Lower lobe of right lung (tissue), 2 donors: ENCODE data around the gene LAMA2. TPM values are rescaled to one million over a fixed set of nuclear protein-coding genes. Genes with fewer than 3 reads are reported as not detected.

Experiments
- ATAC-seq, 2 donors: fragments of 200-7000 bp; cut with Tn5 transposase; one replicate each; pipeline ENCODE4 v1.9.1; 2020 to 2022; ENCODE audit warnings: mild to moderate bottlenecking in 2 of 2, moderate library complexity in 2 of 2
- DNase-seq: peaks from one replicate; pipeline ENCODE4 v3.0.0-alpha.2; 2020
- H3K27ac ChIP-seq: fragments of 200-600 bp; one replicate; pipeline ENCODE4 v1.8.0; 2022
- H3K27me3 ChIP-seq: fragments of 200-600 bp; one replicate; pipeline ENCODE4 v1.8.0; 2022; ENCODE audit warnings: low read depth
- H3K36me3 ChIP-seq: fragments of 200-600 bp; one replicate; pipeline ENCODE4 v1.8.0; 2022; ENCODE audit warnings: mild to moderate bottlenecking
- H3K4me1 ChIP-seq: fragments of 200-600 bp; one replicate; pipeline ENCODE4 v1.8.0; 2022
- H3K4me3 ChIP-seq: fragments of 200-600 bp; one replicate; pipeline ENCODE4 v1.8.0; 2022; ENCODE audit warnings: mild to moderate bottlenecking
- H3K9me3 ChIP-seq: fragments of 200-600 bp; one replicate; pipeline ENCODE4 v1.8.0; 2022
- CTCF ChIP-seq: fragments of 200-600 bp; IDR thresholded peaks from one replicate; pipeline ENCODE4 v1.8.0; 2022; ENCODE audit warnings: antibody characterized with exemption, mild to moderate bottlenecking
- intact Hi-C: fragments of 100-400 bp; cut with DNase I; formaldehyde crosslinking; loops from one replicate; pipeline ENCODE4 v1.11.0; 2022
- long read RNA-seq: library from polyadenylated mRNA; unstranded; transcript quantifications from one replicate; pipeline ENCODE4 v2.0.0, GENCODE V29; 2021
- total RNA-seq: library from RNA; stranded (reverse); fragmentation: NEBNext Ultra II Directional; extraction: Animal tissue kit (Norgen Biotek cat#: 25700); gene quantifications from one replicate; pipeline ENCODE4 v1.2.1, GENCODE V29; 2021
- donor health status: DM: no; HTN: yes; CAD: no; lungs with severe emphysema.

Gene LAMA2
- 49.6 TPM for total RNA-seq
- long read RNA-seq, partial matches to known transcripts = 11 of 17 reads
- long read RNA-seq, other reads (novel, unspliced or antisense) = 6 of 17 reads

- H3K36me3 ChIP-seq = no peaks in the 10 kb centered on the region
- H3K27ac ChIP-seq = peak within 1 kb of the TSS; percentile 56
- H3K4me1 ChIP-seq = no peaks in the 10 kb centered on the region
- no peaks in the 10 kb centered on the region for H3K9me3 ChIP-seq
- no peak for TF ChIP-seq CTCF
- ATAC-seq (peak; percentile 89 to 93), DNase-seq (peak; percentile 57)
- H3K27me3 ChIP-seq = no peaks in the 10 kb centered on the region
- intact Hi-C loops = no loop called here
- H3K4me3 ChIP-seq = peak within 1 kb of the TSS; percentile 50
Observed at GRCh38 chr6:128882991-128883611, at the start of gene LAMA2. Gene LAMA2, plus strand, starts transcription at chr6:128883138. Its CDS starts 108 bp downstream, at chr6:128883246.

GRCh38 chr6:128836761-128837160, 46.2 kb upstream of the LAMA2 start:
- Histone ChIP-seq H3K27me3 (no peaks in the 10 kb centered on the region), H3K4me3 (no peak overlapping the region), H3K9me3 (no peaks in the 10 kb centered on the region), H3K27ac (no peak overlapping the region), H3K36me3 (no peaks in the 10 kb centered on the region), H3K4me1 (no peaks in the 10 kb centered on the region)
- intact Hi-C loops = no loop called here
- ATAC-seq (no peak), DNase-seq (no peak)
- no peak for TF ChIP-seq CTCF

- DNase-seq = no peak
- H3K27me3 ChIP-seq = no peaks in the 10 kb centered on the region
- TF ChIP-seq CTCF = no peak
- no peak overlapping the region for H3K27ac ChIP-seq
- intact Hi-C loops = no loop called here
- ATAC-seq = no peak
- H3K36me3 ChIP-seq = no peaks in the 10 kb centered on the region
- H3K4me3 ChIP-seq = no peak overlapping the region
- H3K9me3 ChIP-seq = no peaks in the 10 kb centered on the region
- no peaks in the 10 kb centered on the region for H3K4me1 ChIP-seq
Observed at GRCh38 chr6:128841518-128841917, 41.4 kb upstream of the LAMA2 start.

GRCh38 chr6:128844598-128844997, 38.3 kb upstream of the LAMA2 start:
- Histone ChIP-seq H3K27ac (no peak overlapping the region), H3K4me1 (no peaks in the 10 kb centered on the region), H3K9me3 (peaks cover 3% of the 10 kb centered on the region), H3K27me3 (no peaks in the 10 kb centered on the region), H3K4me3 (no peak overlapping the region), H3K36me3 (no peaks in the 10 kb centered on the region)
- intact Hi-C loops = no loop called here
- no peak for TF ChIP-seq CTCF
- ATAC-seq = no peak
- no peak for DNase-seq

GRCh38 chr6:128847431-128848210, 35.3 kb upstream of the LAMA2 start:
- Histone ChIP-seq H3K4me3 (no peak overlapping the region), H3K9me3 (peaks cover 3% of the 10 kb centered on the region), H3K27me3 (no peaks in the 10 kb centered on the region), H3K4me1 (no peaks in the 10 kb centered on the region), H3K36me3 (no peaks in the 10 kb centered on the region), H3K27ac (no peak overlapping the region)
- ATAC-seq = no peak
- no peak for TF ChIP-seq CTCF
- DNase-seq = no peak
- intact Hi-C loops = no loop called here
